Thymus (tissue), 2 donors: ENCODE results near the gene MYO19. TPM values are rescaled to one million over a fixed set of nuclear protein-coding genes. Genes with fewer than 3 reads are reported as not detected.

Experiments
- polyA plus RNA-seq: library from polyadenylated mRNA; stranded (reverse); fragments of 200-250 nt; gene quantifications from one replicate; pipeline ENCODE4 v1.2.3, GENCODE V29; 2013
- total RNA-seq: library from RNA; stranded (reverse); fragments of 120-200 nt; gene quantifications from one replicate; pipeline ENCODE4 v1.2.4, GENCODE V29; 2013
- donor health status: healthy.

MYO19 gene
- total and polyA plus RNA-seq, 2 donors: 24.0 to 27.6 TPM

Other genes with a start within 250 kb of the MYO19 start
- gene TBC1D3G, start 211.0 kb downstream of the MYO19 start, total RNA-seq: not detected
- 0.94 TPM for gene TBC1D3G, start 211.0 kb downstream of the MYO19 start, polyA plus RNA-seq
- gene TBC1D3H, start 146.4 kb downstream of the MYO19 start, total RNA-seq: 0.05 TPM
- 11.9 TPM for gene TBC1D3H, start 146.4 kb downstream of the MYO19 start, polyA plus RNA-seq
- 64.0 TPM for gene ZNHIT3, start 48.2 kb downstream of the MYO19 start, total RNA-seq
- 68.0 TPM for gene ZNHIT3, start 48.2 kb downstream of the MYO19 start, polyA plus RNA-seq
- 3.4 TPM for gene PIGW, start 119 bp upstream of the MYO19 start, total RNA-seq
- gene PIGW, start 119 bp upstream of the MYO19 start, polyA plus RNA-seq: 5.1 TPM
- gene GGNBP2, start 10.1 kb upstream of the MYO19 start, total RNA-seq: 55.5 TPM
- gene GGNBP2, start 10.1 kb upstream of the MYO19 start, polyA plus RNA-seq: 119 TPM
- gene DHRS11, start 57.0 kb upstream of the MYO19 start, total RNA-seq: 3.0 TPM
- gene DHRS11, start 57.0 kb upstream of the MYO19 start, polyA plus RNA-seq: 5.1 TPM
- 4.9 TPM for gene MRM1, start 66.7 kb upstream of the MYO19 start, total RNA-seq
- 6.2 TPM for gene MRM1, start 66.7 kb upstream of the MYO19 start, polyA plus RNA-seq